ENCODE results near the gene SIPA1L2.

Gene SIPA1L2

GRCh38 chr1:232591344-232591743 lies 38.6 kb downstream of the SIPA1L2 start:
- ATAC-seq: no peak
- Mint-ChIP-seq H3K4me1 (peaks cover 35% of the 10 kb centered on the region), H3K27me3 (no peaks in the 10 kb centered on the region), H3K4me3 (no peak overlapping the region), H3K27ac (no peak overlapping the region), H3K9me3 (peaks cover 0 to 18% of the 10 kb centered on the region in 2 donors)
- no peak for DNase-seq

GRCh38 chr1:232590744-232591082 lies 39.2 kb downstream of the SIPA1L2 start:
- no peaks in the 10 kb centered on the region for H3K27me3 Mint-ChIP-seq
- H3K9me3 Mint-ChIP-seq: peaks cover 0 to 18% of the 10 kb centered on the region in 2 donors
- DNase-seq (no peak), ATAC-seq (no peak)
- H3K4me1 Mint-ChIP-seq: peaks cover 35% of the 10 kb centered on the region
- H3K4me3 Mint-ChIP-seq: no peak overlapping the region
- H3K27ac Mint-ChIP-seq: no peak overlapping the region

- ATAC-seq (no peak), DNase-seq (no peak)
- peaks cover 35% of the 10 kb centered on the region for H3K4me1 Mint-ChIP-seq
- H3K4me3 Mint-ChIP-seq: peak overlapping the region in 1 of 2 donors; percentile 8
- H3K27me3 Mint-ChIP-seq: no peaks in the 10 kb centered on the region
- peaks cover 0 to 18% of the 10 kb centered on the region in 2 donors for H3K9me3 Mint-ChIP-seq
- peak overlapping the region in 1 of 2 donors; percentile 31 for H3K27ac Mint-ChIP-seq
Measured at GRCh38 chr1:232589812-232590743, 39.9 kb downstream of the SIPA1L2 start.

- Mint-ChIP-seq H3K27me3 (no peaks in the 10 kb centered on the region), H3K27ac (peak overlapping the region; percentile 27 to 43), H3K4me1 (peaks cover 34% of the 10 kb centered on the region), H3K9me3 (peaks cover 0 to 18% of the 10 kb centered on the region in 2 donors), H3K4me3 (no peak overlapping the region)
- no peak for ATAC-seq
- DNase-seq: no peak
Measured at GRCh38 chr1:232589111-232589811, 40.7 kb downstream of the SIPA1L2 start.

- ATAC-seq (peak; percentile 84), DNase-seq (no peak)
- Mint-ChIP-seq H3K27me3 (no peaks in the 10 kb centered on the region), H3K4me3 (no peak overlapping the region), H3K4me1 (peaks cover 29% of the 10 kb centered on the region), H3K27ac (no peak overlapping the region), H3K9me3 (peaks cover 0 to 18% of the 10 kb centered on the region in 2 donors)
Measured at GRCh38 chr1:232587141-232588008, 42.6 kb downstream of the SIPA1L2 start.

- no peak overlapping the region for H3K4me3 Mint-ChIP-seq
- DNase-seq (no peak), ATAC-seq (no peak)
- no peak overlapping the region for H3K27ac Mint-ChIP-seq
- H3K9me3 Mint-ChIP-seq: peaks cover 0 to 18% of the 10 kb centered on the region in 2 donors
- H3K4me1 Mint-ChIP-seq: peaks cover 29% of the 10 kb centered on the region
- no peaks in the 10 kb centered on the region for H3K27me3 Mint-ChIP-seq
Measured at GRCh38 chr1:232586679-232587078, 43.3 kb downstream of the SIPA1L2 start.

- H3K27ac Mint-ChIP-seq: no peak overlapping the region
- H3K4me3 Mint-ChIP-seq: no peak overlapping the region
- H3K27me3 Mint-ChIP-seq: no peaks in the 10 kb centered on the region
- H3K9me3 Mint-ChIP-seq: peaks cover 0 to 18% of the 10 kb centered on the region in 2 donors
- H3K4me1 Mint-ChIP-seq: peaks cover 26% of the 10 kb centered on the region
- ATAC-seq (no peak), DNase-seq (no peak)
Measured at GRCh38 chr1:232585486-232585885, 44.4 kb downstream of the SIPA1L2 start.

- no peak overlapping the region for H3K4me3 Mint-ChIP-seq
- peaks cover 29% of the 10 kb centered on the region for H3K4me1 Mint-ChIP-seq
- ATAC-seq: no peak
- no peak for DNase-seq
- no peaks in the 10 kb centered on the region for H3K9me3 Mint-ChIP-seq
- H3K27ac Mint-ChIP-seq: no peak overlapping the region
- no peaks in the 10 kb centered on the region for H3K27me3 Mint-ChIP-seq
Measured at GRCh38 chr1:232581932-232582331, 48.0 kb downstream of the SIPA1L2 start.
